ENCODE measurements around the gene ZBTB42. TPM values are rescaled to one million over a fixed set of nuclear protein-coding genes. Genes with fewer than 3 reads are reported as not detected.

The ZBTB42 gene
- total RNA-seq, 1 experiment from 2014 or later: 6.1 TPM

- peaks cover 0 to 6% (median 0%) of the 10 kb centered on the region in 3 experiments; a peak in 2 of 7 replicates for H3K36me3 Mint-ChIP-seq (ENCODE audit: insufficient read depth in 1 of 3, low read depth in 3 of 3)
Measured at GRCh38 chr14:104784218-104784568, 16.7 kb upstream of the ZBTB42 start.

More at GRCh38 chr14:104784218-104784568, 16.7 kb upstream of the ZBTB42 start:
- Histone ChIP-seq H3K4me2 (ENCODE audit: insufficient read depth, insufficient read length, low read length) (no peak overlapping the region), H3T11ph (ENCODE audit: low read length) (no peak overlapping the region), H3K4me1 (ENCODE audit: insufficient read depth, low read length) (no peaks in the 10 kb centered on the region), H2BK15ac (ENCODE audit: low read depth, low read length) (no peak overlapping the region), H4K91ac (ENCODE audit: insufficient read length, low read depth, low read length) (no peak overlapping the region), H3K9me3 (ENCODE audit: control insufficient read depth, low read depth, low read length) (no peaks in the 10 kb centered on the region), H2BK20ac (ENCODE audit: low read depth, low read length, poor library complexity, severe bottlenecking) (no peak overlapping the region), H3K23me2 (ENCODE audit: insufficient read length, low read depth, low read length, poor library complexity, severe bottlenecking) (no peaks in the 10 kb centered on the region), H3K9ac (ENCODE audit: extremely low read depth, insufficient read length, low read length) (no peak overlapping the region), H2AK5ac (ENCODE audit: insufficient read length, low read length) (no peak overlapping the region), H4K20me1 (ENCODE audit: control insufficient read depth, insufficient read depth, insufficient read length) (no peaks in the 10 kb centered on the region), H2BK12ac (ENCODE audit: insufficient read length, low read depth, low read length) (no peak overlapping the region), H3K79me1 (ENCODE audit: insufficient read depth, low read depth, low read length, poor library complexity, severe bottlenecking) (no peaks in the 10 kb centered on the region), H3K27ac (ENCODE audit: insufficient read length, low read depth, low read length) (no peak overlapping the region), H4K8ac (replicated peaks; ENCODE audit: insufficient read length, low read depth, low read length) (no peak overlapping the region), H3K27me3 (ENCODE audit: insufficient read depth, low read length) (no peaks in the 10 kb centered on the region), H3K23ac (ENCODE audit: insufficient read length, low read depth, low read length) (no peak overlapping the region), H3K56ac (ENCODE audit: insufficient read length, low read depth, low read length) (no peak overlapping the region), H2AFZ (ENCODE audit: low read length) (no peak overlapping the region), H3K4ac (ENCODE audit: low read depth, low read length) (no peak overlapping the region), H2BK5ac (ENCODE audit: insufficient read length, low read length) (no peak overlapping the region), H2BK120ac (ENCODE audit: low read depth, low read length, poor library complexity, severe bottlenecking) (no peak overlapping the region), H3K14ac (ENCODE audit: insufficient read depth, low read length) (no peak overlapping the region; the same call in 1 of the 2 replicates), H4K5ac (ENCODE audit: insufficient read length, low read depth, low read length) (no peak overlapping the region), H3K18ac (ENCODE audit: insufficient read length, low read depth, low read length) (no peak overlapping the region), H3K79me2 (ENCODE audit: insufficient read depth, low read length) (no peaks in the 10 kb centered on the region)
- DNase-seq: no peak
- TF ChIP-seq, protein P1, sequence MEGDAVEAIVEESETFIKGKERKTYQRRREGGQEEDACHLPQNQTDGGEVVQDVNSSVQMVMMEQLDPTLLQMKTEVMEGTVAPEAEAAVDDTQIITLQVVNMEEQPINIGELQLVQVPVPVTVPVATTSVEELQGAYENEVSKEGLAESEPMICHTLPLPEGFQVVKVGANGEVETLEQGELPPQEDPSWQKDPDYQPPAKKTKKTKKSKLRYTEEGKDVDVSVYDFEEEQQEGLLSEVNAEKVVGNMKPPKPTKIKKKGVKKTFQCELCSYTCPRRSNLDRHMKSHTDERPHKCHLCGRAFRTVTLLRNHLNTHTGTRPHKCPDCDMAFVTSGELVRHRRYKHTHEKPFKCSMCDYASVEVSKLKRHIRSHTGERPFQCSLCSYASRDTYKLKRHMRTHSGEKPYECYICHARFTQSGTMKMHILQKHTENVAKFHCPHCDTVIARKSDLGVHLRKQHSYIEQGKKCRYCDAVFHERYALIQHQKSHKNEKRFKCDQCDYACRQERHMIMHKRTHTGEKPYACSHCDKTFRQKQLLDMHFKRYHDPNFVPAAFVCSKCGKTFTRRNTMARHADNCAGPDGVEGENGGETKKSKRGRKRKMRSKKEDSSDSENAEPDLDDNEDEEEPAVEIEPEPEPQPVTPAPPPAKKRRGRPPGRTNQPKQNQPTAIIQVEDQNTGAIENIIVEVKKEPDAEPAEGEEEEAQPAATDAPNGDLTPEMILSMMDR (conservative IDR thresholded peaks at IDR 0.05): no peak
- no peak overlapping the region for H3K27ac Mint-ChIP-seq
- no peaks in the 10 kb centered on the region for H3K27me3 Mint-ChIP-seq (ENCODE audit: low read depth)
- WGBS (ENCODE audit: extremely low coverage, insufficient read length, low lambda C conversion rate): no CpG with 5 or more reads among the region's 9 CpGs
- H3K4me1 Mint-ChIP-seq: no peaks in the 10 kb centered on the region
- no peak overlapping the region for H3K4me3 Mint-ChIP-seq
- no peaks in the 10 kb centered on the region for H3K9me3 Mint-ChIP-seq
